GM12875 (cell line): Measurements from ENCODE around the gene TGM1.

Source experiments
- H3K4me3 ChIP-seq: one replicate; pipeline ENCODE4 v1.5.1; 2011; ENCODE audit warnings: low read depth, low read length, control low read depth
- CTCF ChIP-seq: IDR thresholded peaks from 2 replicates; pipeline ENCODE4 v1.5.1; 2011; ENCODE audit warnings: low read depth, mild to moderate bottlenecking, control low read depth, inconsistent platforms, low read length, moderate library complexity, borderline replicate concordance; ENCODE audit not compliant: insufficient read depth

The TGM1 gene

DNA sequence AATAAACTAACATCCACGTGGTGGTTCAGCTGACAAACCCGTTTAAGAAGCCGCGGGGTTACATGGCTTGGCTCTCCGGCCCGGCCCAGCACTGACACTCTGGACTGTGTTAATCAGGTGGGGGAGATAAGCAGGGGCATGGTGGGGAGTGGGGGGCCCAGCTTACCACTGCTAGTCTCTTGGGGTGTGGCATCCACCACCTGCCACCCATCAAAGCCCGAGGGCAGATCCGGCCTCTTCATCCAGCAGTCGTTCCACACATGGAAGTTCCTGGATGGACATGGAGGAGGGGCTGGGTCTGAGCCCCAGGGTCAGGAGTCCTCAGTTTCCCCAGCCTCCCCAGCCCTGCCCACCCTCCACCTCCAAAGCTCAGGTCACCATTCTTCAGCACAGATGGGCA, 4.9 kb downstream of the TGM1 start:
- no peak for TF ChIP-seq CTCF
- no peak overlapping the region for H3K4me3 ChIP-seq

- TF ChIP-seq CTCF = no peak
- no peak overlapping the region for H3K4me3 ChIP-seq
Observed at GRCh38 chr14:24256960-24257359, 6.0 kb downstream of the TGM1 start.

GRCh38 chr14:24255931-24256711, 6.9 kb downstream of the TGM1 start:
- H3K4me3 ChIP-seq = no peak overlapping the region
- TF ChIP-seq CTCF = no peak

- no peak overlapping the region for H3K4me3 ChIP-seq
- TF ChIP-seq CTCF = no peak
Observed at GRCh38 chr14:24255438-24255837, 7.5 kb downstream of the TGM1 start.

GRCh38 chr14:24254630-24255392, 8.2 kb downstream of the TGM1 start:
- no peak for TF ChIP-seq CTCF
- H3K4me3 ChIP-seq = no peak overlapping the region

- H3K4me3 ChIP-seq = no peak overlapping the region
- TF ChIP-seq CTCF = no peak
Observed at GRCh38 chr14:24253936-24254335, 9.0 kb downstream of the TGM1 start.
